Measurements from ENCODE around the gene GPR35.

GPR35 gene

GRCh38 chr2:240586919-240587800 is 38.1 kb upstream of the GPR35 start:
- peak overlapping the region; percentile 67 for H3K27ac ChIP-seq (ENCODE audit: low read length)
- H3K9me3 ChIP-seq (ENCODE audit: insufficient read depth, low read length, severe bottlenecking): no peaks in the 10 kb centered on the region
- H3K4me1 ChIP-seq (ENCODE audit: insufficient read depth, low read length): peaks cover 48% of the 10 kb centered on the region
- H3K36me3 ChIP-seq (ENCODE audit: insufficient read depth, low read length): peaks cover 40% of the 10 kb centered on the region
- peaks cover 76% of the 10 kb centered on the region for H4K20me1 ChIP-seq (ENCODE audit: insufficient read depth, low read length)
- H3K9ac ChIP-seq (ENCODE audit: low read depth, low read length): peak overlapping the region; percentile 68
- H3K79me2 ChIP-seq (ENCODE audit: insufficient read depth, low read length): peaks cover 95% of the 10 kb centered on the region
- no peak for TF ChIP-seq EZH2 (IDR thresholded peaks at IDR 0.05; ENCODE audit: borderline replicate concordance, low read depth, low read length, severe bottlenecking)
- TF ChIP-seq CTCF (IDR thresholded peaks at IDR 0.05; ENCODE audit: borderline replicate concordance, extremely low read depth, low read length, poor library complexity, severe bottlenecking): no peak
- H3K4me2 ChIP-seq (ENCODE audit: insufficient read depth, low read length): peak overlapping the region; percentile 97
- H3K27me3 ChIP-seq (ENCODE audit: insufficient read depth, low read length, poor library complexity): no peaks in the 10 kb centered on the region
- peak; percentile 51 for ATAC-seq (ENCODE audit: insufficient read depth, low read depth)
- peak overlapping the region; percentile 72 to 82 for H3K4me3 ChIP-seq (ENCODE audit: low read depth in 1 of 2, low read length in 2 of 2)
- H2AFZ ChIP-seq (ENCODE audit: low read depth, low read length): peak overlapping the region; percentile 80
- DNase-seq: peak; percentile 77

GRCh38 chr2:240588006-240588655 is 37.1 kb upstream of the GPR35 start:
- H3K9me3 ChIP-seq (ENCODE audit: insufficient read depth, low read length, severe bottlenecking): no peaks in the 10 kb centered on the region
- H4K20me1 ChIP-seq (ENCODE audit: insufficient read depth, low read length): peaks cover 80% of the 10 kb centered on the region
- H3K4me3 ChIP-seq (ENCODE audit: low read depth in 1 of 2, low read length in 2 of 2): peak overlapping the region in 1 of 2 experiments; percentile 72; a peak in 3 of 4 replicates
- peak overlapping the region; percentile 50; the same call in 1 of the 2 replicates for H3K27ac ChIP-seq (ENCODE audit: low read length)
- peak overlapping the region; percentile 68 for H3K9ac ChIP-seq (ENCODE audit: low read depth, low read length)
- no peak for ATAC-seq (ENCODE audit: insufficient read depth, low read depth)
- no peak overlapping the region for H2AFZ ChIP-seq (ENCODE audit: low read depth, low read length)
- peaks cover 48% of the 10 kb centered on the region for H3K4me1 ChIP-seq (ENCODE audit: insufficient read depth, low read length)
- peak overlapping the region; percentile 97 for H3K4me2 ChIP-seq (ENCODE audit: insufficient read depth, low read length)
- DNase-seq: no peak
- no peaks in the 10 kb centered on the region for H3K27me3 ChIP-seq (ENCODE audit: insufficient read depth, low read length, poor library complexity)
- peaks cover 46% of the 10 kb centered on the region for H3K36me3 ChIP-seq (ENCODE audit: insufficient read depth, low read length)
- peaks cover 95% of the 10 kb centered on the region for H3K79me2 ChIP-seq (ENCODE audit: insufficient read depth, low read length)
- no peak for TF ChIP-seq CTCF (IDR thresholded peaks at IDR 0.05; ENCODE audit: borderline replicate concordance, extremely low read depth, low read length, poor library complexity, severe bottlenecking)

- H4K20me1 ChIP-seq (ENCODE audit: insufficient read depth, low read length): peaks cover 82% of the 10 kb centered on the region
- no peaks in the 10 kb centered on the region for H3K9me3 ChIP-seq (ENCODE audit: insufficient read depth, low read length, severe bottlenecking)
- 0 out of 2 replicates have a peak overlapping the region, but pooled peaks have one; percentile 50 for H3K27ac ChIP-seq (ENCODE audit: low read length)
- no peak overlapping the region for H2AFZ ChIP-seq (ENCODE audit: low read depth, low read length)
- DNase-seq: no peak
- H3K4me3 ChIP-seq (ENCODE audit: low read depth in 1 of 2, low read length in 2 of 2): peak overlapping the region in 1 of 2 experiments; percentile 72; a peak in 2 of 4 replicates
- H3K27me3 ChIP-seq (ENCODE audit: insufficient read depth, low read length, poor library complexity): no peaks in the 10 kb centered on the region
- peaks cover 43% of the 10 kb centered on the region for H3K4me1 ChIP-seq (ENCODE audit: insufficient read depth, low read length)
- peaks cover 46% of the 10 kb centered on the region for H3K36me3 ChIP-seq (ENCODE audit: insufficient read depth, low read length)
- peak overlapping the region; percentile 97 for H3K4me2 ChIP-seq (ENCODE audit: insufficient read depth, low read length)
- no peak for ATAC-seq (ENCODE audit: insufficient read depth, low read depth)
- peak overlapping the region; percentile 68 for H3K9ac ChIP-seq (ENCODE audit: low read depth, low read length)
- H3K79me2 ChIP-seq (ENCODE audit: insufficient read depth, low read length): peaks cover 95% of the 10 kb centered on the region
- TF ChIP-seq CTCF (IDR thresholded peaks at IDR 0.05; ENCODE audit: borderline replicate concordance, extremely low read depth, low read length, poor library complexity, severe bottlenecking): no peak
- no peak for TF ChIP-seq EZH2 (IDR thresholded peaks at IDR 0.05; ENCODE audit: borderline replicate concordance, low read depth, low read length, severe bottlenecking)
These were observed 36.6 kb upstream of the GPR35 start for GRCh38 chr2:240588669-240589068.

All from DND-41 (cell line).